ENCODE data around the gene NME7.

DNA sequence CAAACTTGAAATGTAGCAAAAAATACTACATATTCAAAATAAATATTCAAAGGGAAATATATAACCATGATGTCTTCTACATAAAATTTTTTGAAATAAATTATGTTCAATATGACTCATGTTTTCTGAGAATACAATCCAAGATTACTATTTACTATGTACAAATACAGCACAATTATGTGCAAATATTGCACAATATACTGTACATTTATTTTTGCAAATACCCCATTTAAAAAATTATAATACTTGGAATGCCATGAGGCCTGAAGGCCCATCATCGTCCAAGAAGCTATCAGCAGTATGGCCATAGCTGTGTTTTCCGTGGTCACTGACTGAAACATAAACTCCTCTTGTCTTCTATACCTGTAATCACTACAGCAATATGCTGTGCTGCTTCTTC lies 47.4 kb upstream of the NME7 start:
- no peak for TF ChIP-seq POLR2A (IDR thresholded peaks at IDR 0.05)
- TF ChIP-seq, protein P1, sequence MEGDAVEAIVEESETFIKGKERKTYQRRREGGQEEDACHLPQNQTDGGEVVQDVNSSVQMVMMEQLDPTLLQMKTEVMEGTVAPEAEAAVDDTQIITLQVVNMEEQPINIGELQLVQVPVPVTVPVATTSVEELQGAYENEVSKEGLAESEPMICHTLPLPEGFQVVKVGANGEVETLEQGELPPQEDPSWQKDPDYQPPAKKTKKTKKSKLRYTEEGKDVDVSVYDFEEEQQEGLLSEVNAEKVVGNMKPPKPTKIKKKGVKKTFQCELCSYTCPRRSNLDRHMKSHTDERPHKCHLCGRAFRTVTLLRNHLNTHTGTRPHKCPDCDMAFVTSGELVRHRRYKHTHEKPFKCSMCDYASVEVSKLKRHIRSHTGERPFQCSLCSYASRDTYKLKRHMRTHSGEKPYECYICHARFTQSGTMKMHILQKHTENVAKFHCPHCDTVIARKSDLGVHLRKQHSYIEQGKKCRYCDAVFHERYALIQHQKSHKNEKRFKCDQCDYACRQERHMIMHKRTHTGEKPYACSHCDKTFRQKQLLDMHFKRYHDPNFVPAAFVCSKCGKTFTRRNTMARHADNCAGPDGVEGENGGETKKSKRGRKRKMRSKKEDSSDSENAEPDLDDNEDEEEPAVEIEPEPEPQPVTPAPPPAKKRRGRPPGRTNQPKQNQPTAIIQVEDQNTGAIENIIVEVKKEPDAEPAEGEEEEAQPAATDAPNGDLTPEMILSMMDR (IDR thresholded peaks at IDR 0.05), result no peak
